GM21526 (cell line): ENCODE measurements around the gene WNT4.

Experiments used
- ATAC-seq: cut with Tn5 transposase; IDR thresholded peaks from one replicate; pipeline ENCODE4 v1.9.1; 2021; ENCODE audit warnings: moderate library complexity; ENCODE audit not compliant: unreplicated experiment, low FRiP score

Gene WNT4

GRCh38 chr1:22089787-22090186 is 53.1 kb downstream of the WNT4 start:
- ATAC-seq = no peak

- ATAC-seq = no peak
Observed at GRCh38 chr1:22089134-22089571, 53.7 kb downstream of the WNT4 start.

GRCh38 chr1:22088331-22088730 is 54.6 kb downstream of the WNT4 start:
- ATAC-seq = no peak

- ATAC-seq = no peak
Observed at GRCh38 chr1:22080191-22080590, 62.7 kb downstream of the WNT4 start.

- ATAC-seq = no peak
Observed at GRCh38 chr1:22078133-22078532, 64.8 kb downstream of the WNT4 start.

GRCh38 chr1:22077728-22078127 is 65.2 kb downstream of the WNT4 start:
- ATAC-seq = no peak

GRCh38 chr1:22076346-22076745 is 66.6 kb downstream of the WNT4 start:
- ATAC-seq = no peak

- ATAC-seq = no peak
Observed at GRCh38 chr1:22075718-22076117, 67.2 kb downstream of the WNT4 start.

GRCh38 chr1:22074803-22075202 is 68.1 kb downstream of the WNT4 start:
- ATAC-seq = no peak

GRCh38 chr1:22071511-22071910 is 71.4 kb downstream of the WNT4 start:
- ATAC-seq = no peak
